GM12892 (cell line): ENCODE measurements around the gene LEMD3.

ENCODE experiments used
- POLR2A ChIP-seq: IDR thresholded peaks from 2 replicates; pipeline ENCODE4 v1.6.1; 2011; ENCODE audit warnings: low read depth, low read length, control low read depth
- POLR2AphosphoS5 ChIP-seq: IDR thresholded peaks from 2 replicates; pipeline ENCODE4 v1.6.1; 2011; ENCODE audit warnings: low read depth, low read length, control low read depth

DNA sequence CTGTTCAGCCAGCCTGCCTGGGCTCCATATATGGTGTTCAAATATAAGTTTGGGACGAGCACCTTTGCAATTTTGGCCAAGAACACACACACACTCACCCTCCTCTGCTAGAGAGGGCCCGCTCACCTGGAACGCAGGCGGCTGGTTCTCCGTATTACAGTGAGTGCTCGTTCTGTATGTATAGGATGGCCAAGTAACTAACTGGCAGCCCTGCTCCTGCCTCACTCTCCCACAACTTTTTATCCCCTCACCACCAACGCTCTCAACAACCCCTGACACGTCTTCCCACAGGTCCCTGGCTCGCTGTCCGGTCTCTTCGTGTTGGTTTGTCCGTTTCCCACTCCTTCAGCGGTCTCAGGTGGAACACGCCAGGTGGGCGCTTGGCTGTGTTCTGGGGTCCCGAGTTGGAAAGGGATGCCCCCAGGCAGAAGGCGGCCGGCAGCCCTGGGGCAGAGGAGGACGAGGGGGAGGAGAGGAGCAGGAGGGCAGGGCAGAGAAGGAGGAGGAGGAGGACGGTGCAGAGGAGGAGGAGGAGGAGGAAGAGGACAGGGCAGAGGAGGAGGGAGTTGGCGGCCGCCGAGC is 108.7 kb downstream of the LEMD3 start:
- TF ChIP-seq POLR2AphosphoS5 (no peak), POLR2A (no peak)
